T-cell (primary cell): ENCODE data around the gene TP63. TPM values are rescaled to one million over a fixed set of nuclear protein-coding genes. Genes with fewer than 3 reads are reported as not detected.

Experiments
- ATAC-seq, 4 experiments: fragments of 200-7000 bp in 3 of 4; fragments of 150-1000 bp in 1 of 4; cut with Tn5 transposase; replicated peaks in 1 of 4; 1 replicate in 3 of 4; 2 replicates in 1 of 4; pipeline ENCODE4 v1.10.0; 2021; ENCODE audit warnings: moderate library complexity in 3 of 4, mild to moderate bottlenecking in 2 of 4, moderate number of reproducible peaks in 1 of 4
- CTCF ChIA-PET, 2 donors: fragments of 300-600 bp; sonication (Branson Sonifier 250); formaldehyde crosslinking; loops; one replicate each; lab custom pipeline; 2022; ENCODE audit warnings: antibody characterized with exemption in 2 of 2; lab: Charles Lee
- POLR2A ChIA-PET, 2 donors: fragments of 300-600 bp; sonication (Branson Sonifier 250); formaldehyde crosslinking; loops; one replicate each; lab custom pipeline; 2022; ENCODE audit warnings: antibody characterized with exemption in 2 of 2; lab: Charles Lee
- DNase-seq, 35 experiments: peaks; one replicate each; pipeline versions ENCODE4 v3.0.0 to v3.0.0-alpha.2; 2013 to 2023
- H3K27ac ChIP-seq: one replicate; pipeline ENCODE4 v1.5.1; 2013; ENCODE audit warnings: low read length
- H3K27me3 ChIP-seq, 2 experiments: replicated peaks in 1 of 2; 1 replicate in 1 of 2; 2 replicates in 1 of 2; pipeline versions ENCODE4 v1.6.1 to v1.7.0; 2013; ENCODE audit warnings: low read length in 1 of 2, mixed read lengths in 1 of 2; ENCODE audit not compliant: control insufficient read depth in 2 of 2, insufficient read depth in 2 of 2; ENCODE audit errors: extremely low read depth in 1 of 2
- H3K36me3 ChIP-seq, 2 donors: 1 replicate in 1 of 2; 2 replicates in 1 of 2; pipeline versions ENCODE4 v1.6.1 to v1.7.0; 2013; ENCODE audit warnings: low read length in 1 of 2; ENCODE audit not compliant: control insufficient read depth in 2 of 2, insufficient read depth in 1 of 2; ENCODE audit errors: extremely low read depth in 1 of 2
- H3K4me1 ChIP-seq, 2 experiments: 1 replicate in 1 of 2; 2 replicates in 1 of 2; pipeline versions ENCODE4 v1.6.1 to v1.7.0; 2013; ENCODE audit warnings: low read length in 2 of 2, mixed read lengths in 1 of 2; ENCODE audit not compliant: insufficient read depth in 2 of 2, control insufficient read depth in 1 of 2; ENCODE audit errors: extremely low read depth in 1 of 2
- H3K4me3 ChIP-seq, 2 donors: 1 replicate in 1 of 2; 2 replicates in 1 of 2; pipeline versions ENCODE4 v1.5.1 to v1.7.0; 2013; ENCODE audit warnings: mild to moderate bottlenecking in 2 of 2, low read length in 1 of 2, moderate library complexity in 1 of 2; ENCODE audit not compliant: control insufficient read depth in 1 of 2; ENCODE audit errors: extremely low read depth in 1 of 2
- H3K9me3 ChIP-seq: 2 replicates; pipeline ENCODE4 v1.7.0; 2013
- H3K27ac Mint-ChIP-seq, 2 donors: one replicate each; pipeline ENCODE4 v1.8.0; 2020 to 2021; ENCODE audit warnings: mild to moderate bottlenecking in 2 of 2, mixed read lengths in 2 of 2
- H3K27me3 Mint-ChIP-seq, 2 donors: one replicate each; pipeline ENCODE4 v1.8.0; 2021 to 2022; ENCODE audit warnings: mixed read lengths in 2 of 2
- H3K36me3 Mint-ChIP-seq: one replicate; pipeline ENCODE4 v1.8.0; 2021; ENCODE audit warnings: mixed read lengths
- H3K4me1 Mint-ChIP-seq, 3 donors: one replicate each; pipeline ENCODE4 v1.8.0; 2020 to 2022; ENCODE audit warnings: mixed read lengths in 3 of 3, mild to moderate bottlenecking in 1 of 3
- H3K4me3 Mint-ChIP-seq, 3 donors: one replicate each; pipeline ENCODE4 v1.8.0; 2020 to 2022; ENCODE audit warnings: mild to moderate bottlenecking in 3 of 3, mixed read lengths in 3 of 3, moderate library complexity in 3 of 3
- H3K9me3 Mint-ChIP-seq, 3 donors: one replicate each; pipeline ENCODE4 v1.8.0; 2020 to 2022; ENCODE audit warnings: mixed read lengths in 3 of 3
- WGBS: methylation state at CpG from one replicate; pipeline ENCODE4 v1.1.5; 2013; ENCODE audit warnings: missing lambda C conversion rate; ENCODE audit not compliant: insufficient coverage; 5-methylcytosine and 5-hydroxymethylcytosine counted together
- total RNA-seq, 35 experiments: library from RNA in 6 of 35; stranded (reverse) in 6 of 35; fragments of 120-200 nt in 1 of 35; gene quantifications; one replicate each; pipeline versions ENCODE4 v1.2.1 to v1.2.4 and lab custom pipeline; 2013 to 2026

Gene TP63
- total RNA-seq, 5 donors from 2014 or later (not counting 1 experiment from before 2014, with no cell fraction given): 0.35 to 0.75 (median 0.62) TPM; not detected in 1

- ChIA-PET POLR2A (interaction anchor here in 1 of 2 donors (0.7 kb wide), 1 partner anchor 410 kb away, joined by 3 read pairs; no protein-coding TSS in a partner anchor), CTCF (interaction anchor here (0.6 to 0.7 kb wide), 3 partner anchors 11 to 28 kb away, joined by 3 to 7 read pairs (median 3); no protein-coding TSS in a partner anchor)
- Mint-ChIP-seq H3K4me1 (no peaks in the 10 kb centered on the region), H3K27ac (no peak overlapping the region), H3K4me3 (no peak overlapping the region), H3K9me3 (no peaks in the 10 kb centered on the region), H3K36me3 (no peaks in the 10 kb centered on the region), H3K27me3 (no peaks in the 10 kb centered on the region)
- 100% methylated on average over 2 of the region's 5 CpGs for WGBS
- Histone ChIP-seq H3K27me3 (no peaks in the 10 kb centered on the region), H3K27ac (no peak overlapping the region), H3K36me3 (no peaks in the 10 kb centered on the region), H3K4me1 (no peaks in the 10 kb centered on the region), H3K4me3 (no peak overlapping the region), H3K9me3 (no peaks in the 10 kb centered on the region)
- ATAC-seq (no peak), DNase-seq (no peak)
Measured at GRCh38 chr3:189941125-189941524, 309.9 kb downstream of the TP63 start.

GRCh38 chr3:189941679-189942078 lies 310.5 kb downstream of the TP63 start:
- no peaks in the 10 kb centered on the region for H3K27me3 Mint-ChIP-seq
- WGBS: no CpG with 5 or more reads among the region's 2 CpGs
- no peaks in the 10 kb centered on the region for H3K4me1 Mint-ChIP-seq
- no peaks in the 10 kb centered on the region for H3K27me3 ChIP-seq
- H3K9me3 Mint-ChIP-seq: no peaks in the 10 kb centered on the region
- H3K27ac ChIP-seq: no peak overlapping the region
- no peak overlapping the region for H3K4me3 ChIP-seq
- POLR2A ChIA-PET: no interaction called here
- CTCF ChIA-PET: interaction anchor here in 1 of 2 donors (0.6 kb wide), 1 partner anchor 9 kb away, joined by 7 read pairs; no protein-coding TSS in a partner anchor
- DNase-seq: no peak
- no peaks in the 10 kb centered on the region for H3K36me3 ChIP-seq
- H3K36me3 Mint-ChIP-seq: no peaks in the 10 kb centered on the region
- H3K4me3 Mint-ChIP-seq: no peak overlapping the region
- no peaks in the 10 kb centered on the region for H3K9me3 ChIP-seq
- no peaks in the 10 kb centered on the region for H3K4me1 ChIP-seq
- ATAC-seq: no peak
- H3K27ac Mint-ChIP-seq: no peak overlapping the region

GRCh38 chr3:189942948-189943347 lies 311.8 kb downstream of the TP63 start:
- peaks cover 0 to under 1% (median 0%) of the 10 kb centered on the region in 3 donors for H3K4me1 Mint-ChIP-seq
- no peaks in the 10 kb centered on the region for H3K27me3 Mint-ChIP-seq
- Histone ChIP-seq H3K36me3 (no peaks in the 10 kb centered on the region), H3K4me1 (no peaks in the 10 kb centered on the region), H3K9me3 (no peaks in the 10 kb centered on the region), H3K27me3 (no peaks in the 10 kb centered on the region), H3K4me3 (no peak overlapping the region), H3K27ac (no peak overlapping the region)
- ChIA-PET CTCF (interaction anchor here in 1 of 2 donors (0.5 kb wide), 1 partner anchor 379 kb away, joined by 3 read pairs; no protein-coding TSS in a partner anchor), POLR2A (no interaction called here)
- no peak for ATAC-seq
- H3K9me3 Mint-ChIP-seq: no peaks in the 10 kb centered on the region
- H3K27ac Mint-ChIP-seq: no peak overlapping the region
- no peaks in the 10 kb centered on the region for H3K36me3 Mint-ChIP-seq
- 57% methylated on average over 1 of the region's 3 CpGs for WGBS
- H3K4me3 Mint-ChIP-seq: no peak overlapping the region
- no peak for DNase-seq

GRCh38 chr3:189944285-189945145 lies 313.3 kb downstream of the TP63 start:
- Histone ChIP-seq H3K36me3 (no peaks in the 10 kb centered on the region), H3K9me3 (no peaks in the 10 kb centered on the region), H3K27ac (no peak overlapping the region), H3K27me3 (no peaks in the 10 kb centered on the region), H3K4me3 (no peak overlapping the region), H3K4me1 (peaks cover 0 to 3% of the 10 kb centered on the region in 2 experiments)
- H3K36me3 Mint-ChIP-seq: no peaks in the 10 kb centered on the region
- ATAC-seq (no peak), DNase-seq (no peak)
- H3K4me3 Mint-ChIP-seq: no peak overlapping the region
- H3K4me1 Mint-ChIP-seq: peaks cover 4 to 8% (median 6%) of the 10 kb centered on the region in 3 donors
- WGBS: 72% methylated on average over 8 of the region's 14 CpGs
- CTCF ChIA-PET: interaction anchor here in 1 of 2 donors (1.1 kb wide), 1 partner anchor 16 kb away, joined by 3 read pairs; no protein-coding TSS in a partner anchor
- H3K27ac Mint-ChIP-seq: no peak overlapping the region
- H3K9me3 Mint-ChIP-seq: no peaks in the 10 kb centered on the region
- no peaks in the 10 kb centered on the region for H3K27me3 Mint-ChIP-seq
- POLR2A ChIA-PET: no interaction called here

- H3K36me3 Mint-ChIP-seq: no peaks in the 10 kb centered on the region
- ChIA-PET CTCF (interaction anchor here in 1 of 2 donors (0.6 kb wide), 1 partner anchor 13 kb away, joined by 4 read pairs; no protein-coding TSS in a partner anchor), POLR2A (no interaction called here)
- no peak overlapping the region for H3K27ac ChIP-seq
- no peaks in the 10 kb centered on the region for H3K9me3 ChIP-seq
- H3K4me1 Mint-ChIP-seq: peaks cover 4 to 9% (median 8%) of the 10 kb centered on the region in 3 donors
- no peaks in the 10 kb centered on the region for H3K36me3 ChIP-seq
- no peaks in the 10 kb centered on the region for H3K9me3 Mint-ChIP-seq
- 88% methylated on average over 4 of the region's 6 CpGs for WGBS
- ATAC-seq (no peak), DNase-seq (no peak)
- H3K4me3 ChIP-seq: no peak overlapping the region
- H3K27ac Mint-ChIP-seq: no peak overlapping the region
- peaks cover 0 to 3% of the 10 kb centered on the region in 2 experiments for H3K4me1 ChIP-seq
- H3K4me3 Mint-ChIP-seq: no peak overlapping the region
- H3K27me3 ChIP-seq: no peaks in the 10 kb centered on the region
- no peaks in the 10 kb centered on the region for H3K27me3 Mint-ChIP-seq
Measured at GRCh38 chr3:189945935-189946709, 314.9 kb downstream of the TP63 start.
